NCI-H1105 (cell line): ENCODE data around the gene TARBP1.
A peak's percentile ranks its signal among the peaks of the same experiment; 100 is the strongest.

Experiments
- DNase-seq: peaks from one replicate; lab custom pipeline; 2025; lab: John Stamatoyannopoulos, UW

Gene TARBP1

DNA sequence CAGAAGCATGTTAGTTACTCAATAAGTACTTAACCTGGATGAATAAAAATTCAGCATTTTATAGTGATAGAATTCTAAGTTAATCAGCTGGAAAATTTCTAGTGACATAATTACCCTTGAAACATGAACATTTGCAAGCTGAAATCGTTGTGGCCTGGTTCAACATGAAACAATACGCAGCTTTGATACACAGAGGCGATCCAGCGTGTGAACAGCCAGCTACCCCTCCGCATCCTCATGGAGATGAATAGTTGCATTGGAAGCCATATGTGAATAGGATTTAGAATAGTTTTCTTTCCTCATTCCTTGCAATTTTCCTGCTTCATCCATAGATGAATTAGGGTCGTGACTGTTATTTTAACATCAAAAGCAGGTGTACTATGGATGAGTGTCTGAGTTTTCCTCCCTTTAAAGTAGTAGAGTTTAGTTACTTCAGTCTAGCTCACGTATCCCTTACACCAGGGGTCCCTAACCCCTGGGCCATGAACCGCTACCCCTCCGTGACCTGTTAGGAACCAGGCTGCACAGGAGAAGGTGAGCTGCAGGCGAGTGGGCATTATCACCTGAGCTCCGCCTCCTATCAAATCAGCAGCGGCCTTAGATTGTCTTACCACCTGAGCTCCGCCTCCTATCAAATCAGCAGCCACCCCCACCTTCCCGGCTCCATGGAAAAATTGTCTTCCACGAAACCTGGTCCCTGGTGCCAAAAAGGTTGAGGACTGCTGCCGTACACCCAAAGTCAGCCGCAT lies 6.2 kb upstream of the TARBP1 start:
- DNase-seq = no peak

DNA sequence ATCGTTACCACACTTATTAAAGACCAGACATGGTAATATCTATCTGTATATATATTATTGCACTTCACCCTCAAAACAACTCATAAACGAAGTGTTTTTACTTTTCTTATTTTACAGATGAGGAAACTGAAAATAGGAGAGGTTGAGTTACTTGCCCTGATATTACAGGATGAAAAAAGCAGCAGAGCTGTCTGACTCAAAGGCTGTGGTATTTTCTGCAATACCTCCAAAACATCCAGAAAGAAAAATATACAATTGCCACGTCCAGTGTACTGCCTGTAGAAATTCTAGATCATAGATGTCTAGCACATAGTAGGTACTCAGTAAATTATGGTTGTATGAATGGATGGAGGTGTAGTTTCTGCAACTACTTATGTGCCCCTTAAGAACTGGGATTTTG lies 5.2 kb upstream of the TARBP1 start:
- no peak for DNase-seq

DNA sequence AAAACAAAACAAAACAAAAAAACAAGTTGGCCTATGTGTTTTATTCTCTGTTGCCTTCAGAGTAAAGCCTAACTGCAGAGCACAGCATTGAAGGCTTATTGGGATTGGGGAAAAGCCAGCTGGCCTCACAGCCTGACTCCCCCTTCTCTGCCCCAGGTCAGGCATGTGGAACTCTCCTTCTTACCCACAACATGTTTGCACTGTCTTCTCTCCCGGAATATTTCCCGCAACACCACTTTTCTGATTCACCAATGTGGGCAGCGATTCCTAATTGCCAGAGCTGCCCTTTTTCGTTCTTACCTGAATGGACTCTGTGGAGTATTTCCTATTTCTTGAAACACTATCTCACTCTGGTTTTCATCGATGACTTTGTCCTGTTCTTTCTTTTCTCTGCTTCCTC lies 2.8 kb upstream of the TARBP1 start:
- DNase-seq = no peak

DNA sequence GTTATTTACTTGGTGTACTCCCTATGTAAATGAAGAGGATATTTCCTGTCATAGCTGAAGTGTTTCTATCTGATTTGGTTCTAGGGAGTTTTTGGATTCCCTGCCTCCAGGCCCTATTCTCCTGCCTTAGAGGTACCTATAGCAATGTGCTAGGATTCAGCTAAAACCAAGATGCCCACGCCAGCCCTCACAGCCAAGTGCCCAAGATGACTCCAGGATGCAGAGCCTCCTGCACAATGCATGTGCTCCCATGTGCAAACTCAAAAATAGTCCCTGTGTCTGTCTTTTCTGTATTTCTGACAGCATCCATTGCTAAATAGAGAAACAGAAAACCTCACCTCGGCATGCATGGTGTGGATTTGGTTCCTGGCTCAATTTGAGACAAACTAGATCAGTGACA lies 887 bp upstream of the TARBP1 start:
- DNase-seq = no peak

DNA sequence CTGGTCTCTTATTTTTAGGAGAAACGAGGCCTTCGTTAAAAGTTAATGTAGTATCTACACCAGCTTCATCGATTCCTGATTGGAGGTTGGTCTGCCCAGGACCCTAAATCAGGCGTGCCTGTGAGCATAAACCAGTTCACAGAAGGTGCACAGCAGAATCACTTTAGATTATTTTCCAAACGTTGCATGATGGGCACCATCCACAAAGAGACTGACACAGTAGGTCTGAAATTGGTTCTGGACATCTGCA lies 256 bp upstream of the TARBP1 start:
- DNase-seq = no peak

- peak; percentile 43 for DNase-seq
Measured at GRCh38 chr1:234478152-234478480, 863 bp downstream of the TARBP1 start.

DNA sequence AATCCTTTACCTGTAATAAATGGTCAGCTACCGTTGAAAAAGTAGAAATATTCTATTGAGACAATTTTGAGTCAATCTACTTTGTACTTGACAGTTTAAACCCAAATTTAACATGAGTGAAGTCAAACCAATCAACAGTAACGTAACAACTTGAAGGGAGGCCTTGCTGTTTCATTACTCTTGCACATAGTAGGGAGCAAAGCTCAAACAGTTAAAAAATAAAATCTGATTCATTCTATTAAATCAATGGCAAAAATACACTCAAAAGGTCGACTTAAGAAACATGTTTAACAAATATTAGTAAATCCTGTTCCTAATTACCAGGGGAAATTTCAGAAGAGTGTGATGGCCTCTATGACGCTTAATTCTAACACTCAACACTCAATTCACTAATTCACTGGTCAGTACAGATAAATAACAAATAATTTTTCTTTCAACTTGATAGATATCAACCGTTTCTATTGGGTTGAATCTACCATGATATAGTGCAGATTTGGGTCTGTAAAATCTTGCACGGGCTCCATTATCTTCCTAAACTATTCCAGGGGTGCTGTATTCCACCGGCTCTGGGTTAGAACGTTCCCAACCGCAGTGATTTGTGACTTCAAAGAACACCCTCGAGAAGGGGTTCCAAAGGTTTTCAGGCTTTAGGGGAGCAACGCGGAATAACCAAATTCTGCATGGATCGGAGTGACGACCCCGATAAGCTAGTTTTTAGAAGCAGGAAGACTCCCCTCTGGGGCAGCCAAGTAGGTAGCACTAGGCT lies 1.4 kb downstream of the TARBP1 start:
- DNase-seq = no peak

GRCh38 chr1:234476172-234476571 lies 2.8 kb downstream of the TARBP1 start:
- DNase-seq = no peak

DNA sequence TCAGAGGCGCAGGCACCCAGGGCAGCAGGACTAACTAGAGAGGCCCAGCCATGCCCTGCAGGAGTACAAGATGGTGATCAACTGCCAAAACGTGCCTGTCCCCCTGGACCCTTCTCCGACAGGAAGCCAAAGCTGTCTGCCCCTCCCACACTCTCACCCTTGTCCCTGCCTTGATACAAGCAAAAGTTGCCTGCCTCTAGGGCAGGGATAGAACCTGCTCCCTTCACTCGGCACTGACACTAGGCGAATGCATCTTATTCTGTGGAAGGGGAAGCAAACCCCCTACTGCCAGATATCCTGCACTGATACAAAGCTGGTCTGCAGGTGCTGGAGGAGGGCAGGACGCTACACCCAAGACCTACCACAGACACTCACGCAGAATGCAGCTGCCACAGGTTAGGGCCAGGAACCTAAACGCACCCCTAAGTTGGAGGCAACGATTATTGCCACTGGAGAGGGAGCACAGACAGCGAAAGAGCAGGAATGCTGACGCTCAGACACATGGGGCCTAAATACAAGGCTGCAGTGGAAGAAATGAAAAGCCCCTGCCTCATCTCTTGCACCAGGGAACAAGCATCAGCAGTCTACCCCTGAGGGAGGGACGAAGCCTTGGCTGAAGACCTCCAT lies 3.7 kb downstream of the TARBP1 start:
- no peak for DNase-seq

DNA sequence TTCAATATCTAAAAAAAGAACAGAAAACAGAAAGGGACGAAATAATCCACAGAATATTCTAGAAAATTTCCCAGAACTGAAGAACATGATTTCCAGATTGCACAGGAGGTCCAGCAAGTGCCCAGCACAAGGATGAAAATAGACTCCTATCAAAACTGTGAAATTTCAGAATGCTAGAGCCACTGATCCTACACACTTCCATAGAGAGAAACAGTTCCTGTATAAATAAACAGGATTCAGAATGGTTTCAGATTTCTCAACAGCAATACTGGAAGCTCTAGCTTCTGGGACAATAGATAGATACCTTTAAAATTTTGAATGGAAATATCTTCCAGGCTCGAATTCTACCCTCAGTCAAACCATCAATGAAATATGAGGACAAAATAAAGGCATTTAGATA lies 4.6 kb downstream of the TARBP1 start:
- no peak for DNase-seq

GRCh38 chr1:234473118-234473517 lies 5.9 kb downstream of the TARBP1 start:
- no peak for DNase-seq

GRCh38 chr1:234469376-234469775 lies 9.6 kb downstream of the TARBP1 start:
- peak; percentile 10 for DNase-seq

DNA sequence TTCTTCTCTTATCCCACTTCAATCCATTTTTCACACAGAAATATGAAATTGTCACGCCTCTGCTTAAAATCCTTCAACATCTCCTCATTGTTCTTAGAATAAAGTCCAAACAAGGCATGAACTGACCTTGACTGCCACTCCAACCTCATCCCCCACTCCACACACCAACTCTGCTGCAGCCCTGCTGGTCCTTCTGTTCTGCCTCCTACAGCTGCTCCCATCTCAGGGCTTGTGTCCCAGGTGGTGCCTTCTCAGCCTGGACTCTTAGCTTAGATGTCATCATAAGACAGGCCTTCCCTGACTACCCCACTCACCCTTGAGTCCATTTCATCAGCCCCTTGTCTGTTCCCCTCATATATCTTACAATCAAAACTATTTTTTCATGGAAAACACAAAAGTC lies 10.4 kb downstream of the TARBP1 start:
- no peak for DNase-seq

- DNase-seq = no peak
Measured at GRCh38 chr1:234467821-234468220, 11.2 kb downstream of the TARBP1 start.

- DNase-seq = no peak
Measured at GRCh38 chr1:234466945-234467344, 12.0 kb downstream of the TARBP1 start.

GRCh38 chr1:234463749-234464148 lies 15.2 kb downstream of the TARBP1 start:
- DNase-seq = no peak

DNA sequence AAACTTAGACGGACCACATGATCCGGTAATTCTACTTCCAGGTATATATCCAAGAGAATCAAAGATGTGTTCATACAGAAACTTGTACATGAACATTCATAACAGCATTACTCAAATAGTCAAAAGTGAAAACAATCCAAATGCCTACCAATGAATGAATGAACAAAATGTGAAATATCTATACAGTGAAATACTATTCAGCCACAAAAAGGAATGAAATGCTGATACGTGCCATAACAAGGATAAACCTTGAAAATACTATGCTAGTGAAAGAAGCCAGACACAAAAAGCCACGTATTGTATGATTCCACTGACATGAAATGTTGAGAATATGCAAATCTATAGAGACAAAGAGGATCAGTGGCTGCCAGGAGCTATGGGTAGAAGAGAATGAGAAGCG lies 18.3 kb downstream of the TARBP1 start:
- no peak for DNase-seq

- DNase-seq = no peak
Measured at GRCh38 chr1:234458352-234459017, 20.5 kb downstream of the TARBP1 start.

DNA sequence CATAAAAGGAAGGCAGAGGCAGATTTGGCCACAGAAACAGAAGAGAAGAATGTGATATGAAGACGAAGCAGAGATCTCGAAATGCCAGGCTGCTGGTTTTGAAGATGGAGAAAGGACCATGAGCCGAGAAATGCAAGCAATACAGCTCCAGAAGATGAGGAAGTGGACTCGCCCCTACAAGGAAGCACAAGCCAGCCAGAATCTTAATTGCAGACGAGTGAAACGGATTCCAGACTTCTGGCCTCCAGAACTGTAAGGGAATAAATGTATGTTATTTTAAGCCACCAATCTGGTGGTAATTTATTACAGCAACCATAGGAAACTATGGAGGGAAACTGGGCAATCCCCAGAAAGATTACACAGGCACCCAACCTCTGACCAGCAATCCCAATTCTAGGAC lies 24.1 kb downstream of the TARBP1 start:
- no peak for DNase-seq

- no peak for DNase-seq
Measured at GRCh38 chr1:234452406-234452965, 26.5 kb downstream of the TARBP1 start.

- no peak for DNase-seq
Measured at GRCh38 chr1:234440348-234440747, 38.6 kb downstream of the TARBP1 start.

DNA sequence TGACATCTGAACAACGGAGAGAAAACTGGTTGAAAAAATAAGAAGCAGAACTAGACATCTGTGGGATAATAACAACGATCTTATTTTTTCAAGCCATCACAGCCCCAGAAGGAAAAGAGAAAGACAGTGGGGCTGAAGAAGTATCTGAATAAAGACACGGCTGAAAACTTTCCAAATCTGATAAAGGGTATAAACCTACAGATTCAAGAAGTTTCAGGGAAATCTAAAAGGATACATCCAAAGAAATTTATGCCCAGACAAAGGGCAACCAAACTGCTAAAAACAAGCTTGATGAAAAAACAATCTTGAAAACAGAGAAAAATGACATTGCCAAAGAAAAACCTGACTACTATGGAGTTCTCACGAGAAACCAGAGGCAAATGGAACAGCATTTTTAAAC lies 40.4 kb downstream of the TARBP1 start:
- DNase-seq = no peak
